GM12875 (cell line): Measurements from ENCODE around the gene BCAP31.
A peak's percentile ranks its signal among the peaks of the same experiment; 100 is the strongest.

Source experiments
- H3K4me3 ChIP-seq: one replicate; pipeline ENCODE4 v1.5.1; 2011; ENCODE audit warnings: low read depth, low read length, control low read depth
- CTCF ChIP-seq: IDR thresholded peaks from 2 replicates; pipeline ENCODE4 v1.5.1; 2011; ENCODE audit warnings: low read depth, mild to moderate bottlenecking, control low read depth, inconsistent platforms, low read length, moderate library complexity, borderline replicate concordance; ENCODE audit not compliant: insufficient read depth

Gene BCAP31

GRCh38 chrX:153669901-153670731 lies 54.1 kb downstream of the BCAP31 start:
- TF ChIP-seq CTCF = no peak
- H3K4me3 ChIP-seq = no peak overlapping the region

GRCh38 chrX:153669174-153669890 lies 54.9 kb downstream of the BCAP31 start:
- no peak overlapping the region for H3K4me3 ChIP-seq
- peak; percentile 86 for TF ChIP-seq CTCF

GRCh38 chrX:153668423-153669173 lies 55.6 kb downstream of the BCAP31 start:
- TF ChIP-seq CTCF = no peak

GRCh38 chrX:153667956-153668396 lies 56.2 kb downstream of the BCAP31 start:
- H3K4me3 ChIP-seq = no peak overlapping the region
- TF ChIP-seq CTCF = peak; percentile 80

More at GRCh38 chrX:153668423-153669173, 55.6 kb downstream of the BCAP31 start:
- no peak overlapping the region for H3K4me3 ChIP-seq

GRCh38 chrX:153667281-153667955 lies 56.8 kb downstream of the BCAP31 start:
- TF ChIP-seq CTCF = no peak
- H3K4me3 ChIP-seq = no peak overlapping the region

- no peak overlapping the region for H3K4me3 ChIP-seq
- no peak for TF ChIP-seq CTCF
Measured at GRCh38 chrX:153665726-153666306, 58.4 kb downstream of the BCAP31 start.
